ENCODE data around the gene GAS5. TPM values are rescaled to one million over a fixed set of nuclear protein-coding genes. Genes with fewer than 3 reads are reported as not detected.
"Not testable (repeated sequence)": the region's sequence is repeated elsewhere in the genome, so short reads cannot be mapped to it uniquely, and the experiment has no call there.

The GAS5 gene
- total and polyA plus RNA-seq, 3 experiments from 2014 or later, result 245 to 1,102 (median 1,056) TPM

DNA sequence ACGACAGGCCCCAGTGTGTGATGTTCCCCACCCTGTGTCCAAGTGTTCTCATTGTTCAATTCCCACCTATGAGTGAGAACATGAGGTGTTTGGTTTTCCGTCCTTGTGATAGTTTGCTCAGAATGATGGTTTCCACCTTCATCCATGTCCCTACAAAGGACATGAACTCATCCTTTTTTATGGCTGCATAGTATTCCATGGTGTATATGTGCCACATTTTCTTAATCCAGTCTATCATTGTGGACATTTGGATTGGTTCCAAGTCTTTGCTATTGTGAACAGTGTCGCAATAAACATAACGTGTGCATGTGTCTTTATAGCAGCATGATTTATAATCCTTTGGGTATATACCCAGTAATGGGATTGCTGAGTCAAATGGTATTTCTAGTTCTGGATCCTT, 13.3 kb upstream of the GAS5 start:
- H3K9me3 ChIP-seq (ENCODE audit: low read length); H3K27me3 Mint-ChIP-seq; H3K4me3 Mint-ChIP-seq; H3K27ac ChIP-seq (ENCODE audit: low read depth, low read length); DNase-seq; H3K27ac Mint-ChIP-seq; H3K4me3 ChIP-seq (ENCODE audit: low read length); POLR2A ChIA-PET; H3K4me1 ChIP-seq (ENCODE audit: insufficient read depth, low read length); H3K27me3 ChIP-seq (ENCODE audit: insufficient read depth, low read length, poor library complexity, severe bottlenecking); CTCF ChIA-PET; H3K9me3 Mint-ChIP-seq: not testable (repeated sequence)
- H3K36me3 ChIP-seq (ENCODE audit: insufficient read depth, low read length), result peaks cover 24% of the 10 kb centered on the region
- H3K36me3 Mint-ChIP-seq, result peaks cover 4 to 54% (median 23%) of the 10 kb centered on the region in 3 donors
- H3K4me1 Mint-ChIP-seq, result peaks cover 7 to 11% (median 7%) of the 10 kb centered on the region in 3 donors

GRCh38 chr1:173878251-173878650, 10.5 kb upstream of the GAS5 start:
- ChIA-PET POLR2A (no interaction called here), CTCF (no interaction called here)
- Mint-ChIP-seq H3K4me3 (no peak overlapping the region), H3K27ac (peak overlapping the region in 1 of 8 donors; percentile 43), H3K27me3 (no peaks in the 10 kb centered on the region), H3K4me1 (peaks cover 3 to 7% (median 5%) of the 10 kb centered on the region in 3 donors), H3K36me3 (peaks cover 11 to 62% (median 19%) of the 10 kb centered on the region in 3 donors), H3K9me3 (no peaks in the 10 kb centered on the region)
- Histone ChIP-seq H3K4me3 (ENCODE audit: low read length) (no peak overlapping the region), H3K9me3 (ENCODE audit: low read length) (no peaks in the 10 kb centered on the region), H3K27ac (ENCODE audit: low read depth, low read length) (no peak overlapping the region), H3K27me3 (ENCODE audit: insufficient read depth, low read length, poor library complexity, severe bottlenecking) (no peaks in the 10 kb centered on the region), H3K4me1 (ENCODE audit: insufficient read depth, low read length) (peaks cover 1% of the 10 kb centered on the region), H3K36me3 (ENCODE audit: insufficient read depth, low read length) (peaks cover 16% of the 10 kb centered on the region)
- DNase-seq, result no peak

- no peak overlapping the region for H3K4me3 Mint-ChIP-seq
- H3K9me3 Mint-ChIP-seq, result no peaks in the 10 kb centered on the region
- Histone ChIP-seq H3K27me3 (ENCODE audit: insufficient read depth, low read length, poor library complexity, severe bottlenecking) (no peaks in the 10 kb centered on the region), H3K27ac (ENCODE audit: low read depth, low read length) (no peak overlapping the region), H3K4me3 (ENCODE audit: low read length) (no peak overlapping the region), H3K9me3 (ENCODE audit: low read length) (no peaks in the 10 kb centered on the region), H3K36me3 (ENCODE audit: insufficient read depth, low read length) (peaks cover 16% of the 10 kb centered on the region), H3K4me1 (ENCODE audit: insufficient read depth, low read length) (peaks cover 9% of the 10 kb centered on the region)
- ChIA-PET CTCF (interaction anchor here (1.0 to 1.3 kb wide), 2 partner anchors 447 to 1132 kb away, joined by 3 read pairs; no protein-coding TSS in a partner anchor), POLR2A (no interaction called here)
- no peaks in the 10 kb centered on the region for H3K27me3 Mint-ChIP-seq
- H3K4me1 Mint-ChIP-seq, result peaks cover 9 to 16% (median 16%) of the 10 kb centered on the region in 3 donors
- DNase-seq, result no peak
- H3K36me3 Mint-ChIP-seq, result peaks cover 11 to 67% (median 21%) of the 10 kb centered on the region in 3 donors
- H3K27ac Mint-ChIP-seq, result no peak overlapping the region
These were observed 8.9 kb upstream of the GAS5 start for GRCh38 chr1:173876732-173877131.

DNA sequence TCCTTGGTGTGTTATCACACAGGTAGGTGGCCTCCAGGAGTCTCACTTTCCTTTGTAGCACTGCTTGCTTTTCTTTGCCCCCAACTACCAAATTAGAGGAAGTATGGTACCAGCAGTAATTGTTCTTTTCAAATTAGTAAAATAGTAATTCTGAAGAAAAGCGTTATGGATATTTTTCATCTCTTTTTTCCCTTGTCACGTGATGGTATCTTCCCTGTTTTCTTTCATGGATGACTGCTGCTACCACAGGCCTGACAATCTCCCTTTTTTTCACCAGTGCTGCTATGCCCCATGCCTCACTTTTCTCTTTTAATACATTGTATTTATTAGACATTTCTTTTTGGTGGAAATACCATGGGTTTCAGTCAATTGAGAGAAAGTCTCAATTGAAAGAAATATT, 3.7 kb upstream of the GAS5 start:
- Histone ChIP-seq H3K4me3 (ENCODE audit: low read length) (no peak overlapping the region), H3K4me1 (ENCODE audit: insufficient read depth, low read length) (peaks cover 47% of the 10 kb centered on the region), H3K27me3 (ENCODE audit: insufficient read depth, low read length, poor library complexity, severe bottlenecking) (no peaks in the 10 kb centered on the region), H3K36me3 (ENCODE audit: insufficient read depth, low read length) (peaks cover 3% of the 10 kb centered on the region), H3K27ac (ENCODE audit: low read depth, low read length) (no peak overlapping the region), H3K9me3 (ENCODE audit: low read length) (no peaks in the 10 kb centered on the region)
- DNase-seq, result no peak
- no peaks in the 10 kb centered on the region for H3K9me3 Mint-ChIP-seq
- peaks cover 0 to 2% of the 10 kb centered on the region in 2 donors for H3K27me3 Mint-ChIP-seq
- CTCF ChIA-PET, result no interaction called here
- H3K36me3 Mint-ChIP-seq, result peaks cover 7 to 56% (median 15%) of the 10 kb centered on the region in 3 donors
- H3K4me3 Mint-ChIP-seq, result peak overlapping the region in 5 of 7 donors; percentile 38 to 90 (median 79)
- POLR2A ChIA-PET, result no interaction called here
- peak overlapping the region; percentile 62 to 99 (median 85) for H3K27ac Mint-ChIP-seq
- H3K4me1 Mint-ChIP-seq, result peaks cover 44 to 61% (median 58%) of the 10 kb centered on the region in 3 donors

DNA sequence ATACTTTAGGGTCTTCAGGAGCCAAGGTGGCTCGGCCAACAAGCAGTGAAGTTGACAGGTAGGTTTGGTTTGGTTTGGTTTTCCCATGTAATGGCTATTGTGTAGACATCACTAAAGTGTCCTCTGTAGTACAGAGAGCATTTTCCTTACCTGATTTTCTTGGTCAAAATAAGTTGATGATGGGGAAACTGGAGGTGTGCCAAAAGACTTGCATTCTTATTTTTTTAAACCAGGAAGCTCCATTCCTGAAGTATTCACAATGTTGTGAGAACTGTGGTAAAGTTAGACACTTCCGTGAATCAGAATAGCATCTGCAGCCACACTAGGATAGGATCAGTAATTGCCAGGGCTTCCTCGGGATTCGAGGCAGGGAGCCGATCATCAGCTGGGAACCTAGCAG, 3.3 kb upstream of the GAS5 start:
- H3K36me3 ChIP-seq (ENCODE audit: insufficient read depth, low read length), result peaks cover 7% of the 10 kb centered on the region
- peak overlapping the region; percentile 80 to 99 (median 94) for H3K27ac Mint-ChIP-seq
- no peaks in the 10 kb centered on the region for H3K9me3 Mint-ChIP-seq
- H3K4me1 Mint-ChIP-seq, result peaks cover 48 to 65% (median 62%) of the 10 kb centered on the region in 3 donors
- H3K27ac ChIP-seq (ENCODE audit: low read depth, low read length), result no peak overlapping the region
- DNase-seq, result no peak
- peaks cover 0 to 2% of the 10 kb centered on the region in 2 donors for H3K27me3 Mint-ChIP-seq
- CTCF ChIA-PET, result no interaction called here
- peak overlapping the region in 6 of 7 donors; percentile 59 to 92 (median 85) for H3K4me3 Mint-ChIP-seq
- no peak overlapping the region for H3K4me3 ChIP-seq (ENCODE audit: low read length)
- H3K9me3 ChIP-seq (ENCODE audit: low read length), result no peaks in the 10 kb centered on the region
- H3K36me3 Mint-ChIP-seq, result peaks cover 7 to 56% (median 14%) of the 10 kb centered on the region in 3 donors
- peaks cover 51% of the 10 kb centered on the region for H3K4me1 ChIP-seq (ENCODE audit: insufficient read depth, low read length)
- POLR2A ChIA-PET, result interaction anchor here (0.8 kb wide), 1 partner anchor 47 kb away, joined by 3 read pairs; no protein-coding TSS in a partner anchor
- H3K27me3 ChIP-seq (ENCODE audit: insufficient read depth, low read length, poor library complexity, severe bottlenecking), result no peaks in the 10 kb centered on the region

GRCh38 chr1:173870252-173871075, 2.7 kb upstream of the GAS5 start:
- CTCF ChIA-PET, result interaction anchor here (1.2 to 1.5 kb wide), 3 partner anchors 9 to 156 kb away, joined by 3 to 4 read pairs (median 3); partner anchors contain the start of gene KLHL20
- Histone ChIP-seq H3K9me3 (ENCODE audit: low read length) (no peaks in the 10 kb centered on the region), H3K27me3 (ENCODE audit: insufficient read depth, low read length, poor library complexity, severe bottlenecking) (no peaks in the 10 kb centered on the region), H3K36me3 (ENCODE audit: insufficient read depth, low read length) (peaks cover 14% of the 10 kb centered on the region), H3K4me3 (ENCODE audit: low read length) (peak overlapping the region; percentile 21), H3K27ac (ENCODE audit: low read depth, low read length) (peak overlapping the region; percentile 52), H3K4me1 (ENCODE audit: insufficient read depth, low read length) (peaks cover 58% of the 10 kb centered on the region)
- H3K4me1 Mint-ChIP-seq, result peaks cover 55 to 71% (median 65%) of the 10 kb centered on the region in 3 donors
- H3K9me3 Mint-ChIP-seq, result no peaks in the 10 kb centered on the region
- H3K27ac Mint-ChIP-seq, result peak overlapping the region; percentile 80 to 99 (median 95)
- H3K4me3 Mint-ChIP-seq, result peak overlapping the region; percentile 59 to 92 (median 83)
- H3K27me3 Mint-ChIP-seq, result peaks cover 0 to 2% of the 10 kb centered on the region in 2 donors
- DNase-seq, result peak in 4 of 5 donors; percentile 20 to 57 (median 26)
- H3K36me3 Mint-ChIP-seq, result peaks cover 8 to 56% (median 12%) of the 10 kb centered on the region in 3 donors
- POLR2A ChIA-PET, result interaction anchor here (0.5 to 0.8 kb wide), 3 partner anchors 26 to 82 kb away, joined by 3 to 5 read pairs (median 3); no protein-coding TSS in a partner anchor

- ChIA-PET POLR2A (interaction anchor here (1.2 to 2.5 kb wide), 5 partner anchors 45 to 1154 kb away, joined by 4 to 17 read pairs (median 15); partner anchors contain the start of genes CENPL, DARS2, MRPS14 and PRDX6), CTCF (interaction anchor here (1.1 to 2.0 kb wide), 6 partner anchors 9 to 438 kb away, joined by 3 to 6 read pairs (median 4); partner anchors contain the start of gene KLHL20)
- Mint-ChIP-seq H3K4me3 (peak overlapping the region; percentile 88 to 97 (median 95)), H3K27me3 (peaks cover 0 to 2% of the 10 kb centered on the region in 2 donors), H3K27ac (peak overlapping the region; percentile 90 to 99 (median 96)), H3K36me3 (peaks cover 4 to 62% (median 22%) of the 10 kb centered on the region in 3 donors), H3K9me3 (no peaks in the 10 kb centered on the region), H3K4me1 (peaks cover 69 to 86% (median 80%) of the 10 kb centered on the region in 3 donors)
- no peak for DNase-seq
- Histone ChIP-seq H3K27ac (ENCODE audit: low read depth, low read length) (peak overlapping the region; percentile 91), H3K9me3 (ENCODE audit: low read length) (no peaks in the 10 kb centered on the region), H3K4me3 (ENCODE audit: low read length) (peak overlapping the region; percentile 88), H3K27me3 (ENCODE audit: insufficient read depth, low read length, poor library complexity, severe bottlenecking) (no peaks in the 10 kb centered on the region), H3K36me3 (ENCODE audit: insufficient read depth, low read length) (peaks cover 28% of the 10 kb centered on the region), H3K4me1 (ENCODE audit: insufficient read depth, low read length) (peaks cover 69% of the 10 kb centered on the region)
These were observed 1.2 kb upstream of the GAS5 start for GRCh38 chr1:173869021-173869359.

All from CD8-positive, alpha-beta memory T cell (primary cell).